Cerebellar nuclear complex (tissue), 1 donor: ENCODE data around the gene KLHL40.

ENCODE experiments used
- DNase-seq, 2 experiments: peaks; one replicate each; lab custom pipeline; 2025; lab: John Stamatoyannopoulos, UW

KLHL40 gene

DNA sequence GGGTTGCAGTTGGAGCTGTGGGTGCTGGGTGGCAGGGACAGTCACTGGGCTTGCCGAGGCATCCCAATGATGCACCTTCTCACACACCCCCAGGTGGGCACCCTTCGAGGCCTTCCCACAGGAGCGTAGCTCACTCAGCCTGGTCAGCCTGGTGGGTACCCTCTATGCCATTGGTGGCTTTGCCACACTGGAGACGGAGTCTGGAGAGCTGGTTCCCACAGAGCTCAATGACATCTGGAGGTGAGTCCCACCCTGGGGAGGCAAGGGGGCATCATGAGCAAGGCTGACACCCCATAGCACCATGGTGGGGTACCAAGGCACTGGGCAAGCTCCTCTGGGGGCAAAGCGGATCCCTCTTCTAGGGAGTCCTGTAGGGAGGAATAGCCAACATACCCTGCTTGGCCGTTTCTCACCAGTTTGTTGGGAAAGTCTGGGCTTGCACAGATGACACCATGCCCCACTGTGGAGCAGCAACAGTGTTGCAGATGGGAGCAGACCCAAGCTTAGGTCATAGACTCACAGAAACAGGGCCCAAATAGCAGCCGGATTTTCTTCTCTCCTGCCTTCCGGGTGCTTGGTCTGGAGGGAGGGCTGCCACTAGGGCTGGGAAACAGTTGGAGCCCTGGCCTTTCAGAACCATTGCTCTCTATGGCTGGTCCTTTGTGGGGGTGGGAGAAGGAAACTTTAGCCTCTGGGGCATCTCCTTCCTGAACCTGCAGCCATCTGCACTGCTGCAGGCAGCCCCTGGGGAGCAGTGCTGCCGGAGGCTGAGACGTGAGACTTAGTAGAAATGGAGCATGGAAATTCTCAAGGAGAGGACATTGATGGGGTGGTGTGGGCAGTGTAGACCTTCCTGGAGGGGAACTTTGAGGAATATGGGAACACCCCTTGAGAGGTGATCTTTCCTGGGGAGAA is 5.7 kb downstream of the KLHL40 start:
- no peak for DNase-seq

DNA sequence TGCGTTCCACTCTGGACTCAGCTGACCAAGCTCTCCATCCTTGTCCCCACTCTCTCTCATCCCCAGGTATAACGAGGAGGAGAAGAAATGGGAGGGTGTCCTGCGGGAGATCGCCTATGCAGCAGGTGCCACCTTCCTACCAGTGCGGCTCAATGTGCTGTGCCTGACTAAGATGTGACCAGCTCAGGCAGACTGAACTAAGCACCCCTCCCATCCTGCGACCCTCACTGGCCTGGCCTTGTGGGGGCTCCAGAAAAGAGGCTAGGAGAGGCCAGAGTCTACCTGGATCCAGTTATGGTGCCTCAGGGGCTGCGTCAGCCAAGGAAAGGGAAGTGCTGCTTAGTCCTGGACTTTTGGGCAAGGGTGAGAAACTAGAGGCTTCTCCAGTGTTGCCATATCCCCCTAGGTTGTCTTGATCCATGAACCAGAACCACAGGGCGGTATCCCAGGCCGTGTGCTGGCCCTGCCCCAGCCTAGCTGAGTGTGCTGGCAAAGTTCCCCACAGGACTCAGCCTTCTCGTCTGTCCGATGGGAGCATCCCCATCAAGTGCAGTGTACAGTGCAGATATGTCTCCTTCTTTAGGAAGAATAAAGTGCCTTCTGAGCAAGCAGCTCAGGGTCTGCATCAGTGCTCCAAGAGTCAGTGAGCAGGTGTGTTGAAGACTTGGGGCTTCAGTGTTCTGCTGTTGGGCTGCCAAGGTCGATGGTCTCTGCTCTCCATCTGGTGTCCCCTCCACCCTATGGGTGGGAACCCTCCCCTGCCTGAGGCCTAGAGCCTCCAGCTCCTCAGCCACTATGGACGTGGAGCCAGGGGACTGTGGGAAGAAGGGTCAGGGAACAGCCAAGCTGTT is 6.7 kb downstream of the KLHL40 start:
- DNase-seq, result no peak

DNA sequence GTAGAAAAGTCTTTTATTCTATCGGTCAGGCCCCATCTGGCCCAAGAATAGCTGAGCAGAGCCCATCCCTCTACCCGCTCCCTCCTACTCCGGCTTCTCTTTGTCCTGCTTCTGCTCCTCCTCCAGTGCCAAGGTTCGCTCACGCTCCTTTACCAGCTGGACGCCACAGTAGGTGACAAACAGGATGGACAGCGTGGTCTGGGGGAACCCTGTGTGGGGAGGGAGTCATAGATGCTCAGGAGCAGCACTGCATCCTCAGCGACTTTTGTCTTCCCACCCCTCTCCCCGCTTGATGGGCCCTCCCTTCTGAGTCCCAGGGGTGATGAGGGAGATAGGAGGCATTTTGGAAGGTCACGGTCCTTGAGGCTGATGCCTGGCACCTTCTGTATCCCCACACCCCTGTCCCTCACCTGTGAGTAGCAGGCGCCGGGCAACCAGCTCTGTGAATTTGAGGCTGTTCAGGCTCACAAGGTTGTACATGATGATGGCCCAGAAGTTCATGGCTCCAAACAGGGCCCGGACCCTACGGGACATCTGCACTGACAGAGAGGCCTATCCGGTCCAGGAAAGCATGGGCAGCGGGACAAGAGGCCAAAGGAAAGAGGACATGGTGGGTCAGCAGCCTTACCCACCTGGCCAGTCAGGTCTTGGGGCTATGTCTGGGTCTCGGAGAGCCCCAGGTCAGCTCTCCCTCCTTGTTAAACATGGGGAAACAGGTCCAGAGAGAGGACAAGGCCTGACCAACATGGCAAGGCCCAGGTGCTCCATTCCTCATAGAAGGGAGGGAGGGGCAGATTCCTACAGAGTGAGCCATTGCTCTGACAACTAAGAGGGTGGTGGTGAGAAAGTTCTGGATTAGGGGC is 7.6 kb downstream of the KLHL40 start:
- no peak for DNase-seq

DNA sequence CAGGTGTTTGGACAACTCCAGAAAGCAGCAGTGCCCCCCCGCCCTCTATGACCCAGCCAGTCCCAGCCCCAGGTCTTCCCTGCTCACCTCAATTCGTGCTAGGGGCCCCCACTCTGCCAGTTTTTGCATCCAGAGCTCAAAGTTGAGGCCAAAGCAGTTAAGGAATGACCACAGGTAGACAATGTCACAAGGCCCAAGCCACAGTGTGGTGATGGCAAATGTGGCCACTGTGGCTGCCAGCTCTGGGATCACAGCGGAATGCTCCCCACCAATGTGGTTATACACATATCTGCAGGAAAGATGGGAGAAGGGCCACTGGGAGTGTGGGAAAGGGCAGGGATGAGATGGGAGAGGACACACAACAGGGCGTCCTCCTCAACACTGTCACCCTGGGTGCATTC is 8.2 kb downstream of the KLHL40 start:
- DNase-seq, result no peak

DNA sequence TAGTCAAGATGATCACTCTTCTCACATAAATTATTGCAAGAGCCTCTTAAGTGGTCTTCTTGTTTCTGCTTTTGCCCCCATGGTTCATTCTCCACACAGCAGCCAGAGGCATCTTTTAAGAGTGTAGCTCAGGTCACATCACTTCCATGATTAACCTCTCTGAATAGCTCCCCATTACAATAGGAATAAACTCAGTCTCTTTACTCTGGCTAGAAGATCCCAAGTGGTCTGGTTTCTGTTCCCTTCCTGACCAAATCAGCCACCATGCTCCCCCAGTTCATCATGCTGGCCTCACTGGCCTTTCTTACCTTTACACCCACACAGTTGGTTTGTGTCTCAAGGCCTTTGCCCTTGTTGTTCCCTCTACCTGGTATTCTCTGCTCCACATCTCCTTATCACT is 9.0 kb downstream of the KLHL40 start:
- no peak for DNase-seq

DNA sequence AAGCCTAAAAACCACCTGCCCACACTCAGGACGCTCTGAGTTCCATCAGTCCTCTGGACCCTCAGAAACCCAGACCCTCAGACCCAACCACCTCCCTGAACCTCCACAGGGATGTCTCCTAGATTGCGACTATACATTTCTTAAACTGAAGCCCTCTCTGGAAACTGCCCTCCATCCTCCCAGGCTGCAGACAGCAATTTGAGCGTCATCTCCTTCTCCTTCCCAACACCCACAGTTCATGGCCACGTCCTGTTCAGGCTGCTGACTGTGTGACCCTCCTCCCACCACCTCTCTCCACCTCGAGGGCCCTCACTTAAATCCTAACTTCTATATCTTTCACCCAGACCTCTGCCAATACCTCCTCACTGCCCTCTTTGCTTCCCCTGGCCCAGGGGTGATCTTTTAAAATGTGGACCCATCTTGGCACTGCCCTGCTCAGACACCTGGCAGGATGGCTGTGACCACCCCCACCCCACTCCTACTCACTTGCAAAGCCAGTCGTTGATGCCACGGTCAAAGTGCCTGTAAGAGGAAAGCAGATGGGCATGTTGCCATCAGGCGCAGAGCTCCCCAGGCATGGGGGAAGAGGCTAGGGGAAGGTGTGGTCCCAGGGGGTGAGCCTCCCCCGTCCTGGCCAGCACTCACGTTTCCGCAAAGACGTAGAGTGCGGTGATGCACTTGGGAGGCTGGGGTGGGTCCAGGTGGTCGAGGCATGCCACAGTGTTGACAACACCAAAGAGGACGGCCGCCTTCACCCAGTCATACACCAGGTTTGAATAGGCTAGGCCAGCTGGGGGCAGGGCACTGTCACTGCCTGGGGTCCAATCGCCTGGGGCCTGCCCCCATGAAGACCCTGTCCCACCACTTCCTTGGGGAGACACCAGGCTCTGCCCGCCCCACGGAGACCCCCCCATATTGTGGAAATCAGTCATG is 11.3 kb downstream of the KLHL40 start:
- DNase-seq, result no peak

DNA sequence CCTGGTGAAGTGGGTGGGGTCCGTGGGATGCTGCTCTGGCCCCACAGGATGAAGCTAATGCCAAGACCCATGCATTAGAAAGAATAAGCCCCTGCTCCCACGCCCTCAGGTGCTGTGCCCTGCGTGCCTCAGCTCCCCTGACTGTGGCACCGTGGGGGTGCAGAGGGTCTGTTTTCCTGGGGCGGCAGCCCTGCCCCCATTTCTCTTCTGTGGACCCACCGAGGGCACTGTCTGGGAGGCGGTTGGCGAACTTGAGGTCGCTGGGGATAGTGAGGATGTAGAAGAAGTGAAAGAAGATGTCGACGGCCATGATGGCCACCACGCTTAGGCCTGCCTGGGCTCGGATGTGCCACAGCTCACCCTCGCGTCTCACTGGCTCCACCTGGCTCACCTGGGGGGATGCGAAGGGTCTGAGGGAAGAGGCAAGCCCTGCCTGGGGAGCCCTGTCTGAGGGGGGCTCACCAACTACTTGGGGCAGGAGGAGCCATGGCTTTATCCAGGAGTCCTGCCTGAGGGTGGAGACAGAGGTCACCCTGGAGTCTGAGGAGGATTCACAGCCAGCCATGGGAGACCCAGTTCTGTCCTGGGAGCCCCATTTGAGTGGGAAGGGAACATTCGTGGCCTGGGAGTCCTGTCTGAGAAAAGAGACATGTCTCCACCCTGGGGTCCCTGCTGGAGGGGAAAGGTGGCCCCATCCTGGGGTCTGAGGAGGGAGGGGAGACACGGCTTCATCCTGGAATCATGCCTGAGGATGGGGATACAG is 12.1 kb downstream of the KLHL40 start:
- DNase-seq, result no peak

DNA sequence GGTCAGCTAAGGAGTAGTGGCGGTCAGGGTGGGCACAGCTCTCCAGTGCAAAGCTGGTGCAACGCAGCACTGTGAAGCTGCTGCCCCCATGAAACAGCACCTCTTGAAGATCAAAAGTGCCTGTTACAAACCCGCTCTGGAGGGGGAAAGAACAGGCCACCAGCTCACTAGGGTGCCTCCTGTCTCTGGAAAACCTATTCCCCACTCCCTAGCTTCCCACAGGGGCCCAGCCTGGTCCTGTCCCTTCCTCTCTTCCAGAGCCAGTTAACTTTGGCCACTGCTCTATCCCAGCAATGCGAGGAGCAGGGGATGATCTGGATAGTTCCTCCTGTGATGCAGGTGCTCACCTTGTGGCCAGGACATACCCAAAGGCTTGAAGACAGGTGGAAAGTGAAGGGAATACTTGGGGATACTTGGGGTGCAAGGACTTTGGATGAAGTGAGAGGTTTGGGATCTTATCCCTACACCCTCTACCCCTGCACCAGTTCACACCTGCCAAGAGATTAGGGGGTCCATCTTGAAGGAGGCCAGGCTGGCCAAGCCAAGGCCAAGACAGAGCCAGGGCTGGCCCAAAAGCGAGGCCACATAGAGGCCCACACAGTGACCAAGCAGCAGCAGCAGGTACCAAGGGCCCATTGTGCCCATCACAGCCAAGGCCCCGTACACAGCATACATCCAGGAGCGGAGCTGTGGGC is 13.0 kb downstream of the KLHL40 start:
- DNase-seq, result no peak

DNA sequence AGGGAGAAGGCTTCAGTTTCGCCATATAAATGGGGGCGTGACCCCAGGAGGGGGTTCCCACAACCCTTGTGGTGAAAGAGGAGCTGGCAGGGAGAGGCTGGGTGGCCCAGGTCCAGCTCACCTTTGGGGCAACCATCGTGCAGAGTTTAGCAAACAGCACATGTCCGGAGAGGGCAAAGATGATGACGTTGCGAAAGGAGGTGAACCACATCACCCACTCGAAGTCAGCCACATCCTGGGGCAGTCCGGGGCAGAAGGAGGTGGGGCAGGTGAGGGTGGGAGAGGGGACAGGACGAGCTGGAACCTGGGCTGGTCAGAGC is 13.5 kb downstream of the KLHL40 start:
- DNase-seq, result no peak

DNA sequence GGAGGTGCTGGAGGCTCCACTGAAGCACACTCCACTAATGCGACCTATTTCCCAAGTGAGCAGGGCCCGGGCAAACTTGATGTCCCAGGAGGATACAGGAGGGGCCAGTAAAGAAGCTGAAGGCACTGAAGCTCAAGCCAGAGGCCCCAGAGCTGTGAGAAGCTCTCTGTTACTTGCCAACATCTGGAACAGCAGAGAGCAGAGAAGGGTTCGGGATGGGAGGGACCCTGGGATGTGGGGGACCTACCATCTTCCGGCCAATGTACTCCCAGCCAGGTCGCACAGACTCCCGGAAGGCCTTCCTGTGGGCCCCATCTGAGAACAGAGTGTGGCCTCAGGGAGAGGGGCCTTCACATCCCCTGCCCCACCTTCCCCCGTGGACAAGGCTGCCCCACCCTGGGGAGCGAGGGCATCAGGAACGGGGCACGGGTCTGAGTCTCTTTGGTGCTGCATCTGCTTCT is 14.2 kb downstream of the KLHL40 start:
- no peak for DNase-seq

DNA sequence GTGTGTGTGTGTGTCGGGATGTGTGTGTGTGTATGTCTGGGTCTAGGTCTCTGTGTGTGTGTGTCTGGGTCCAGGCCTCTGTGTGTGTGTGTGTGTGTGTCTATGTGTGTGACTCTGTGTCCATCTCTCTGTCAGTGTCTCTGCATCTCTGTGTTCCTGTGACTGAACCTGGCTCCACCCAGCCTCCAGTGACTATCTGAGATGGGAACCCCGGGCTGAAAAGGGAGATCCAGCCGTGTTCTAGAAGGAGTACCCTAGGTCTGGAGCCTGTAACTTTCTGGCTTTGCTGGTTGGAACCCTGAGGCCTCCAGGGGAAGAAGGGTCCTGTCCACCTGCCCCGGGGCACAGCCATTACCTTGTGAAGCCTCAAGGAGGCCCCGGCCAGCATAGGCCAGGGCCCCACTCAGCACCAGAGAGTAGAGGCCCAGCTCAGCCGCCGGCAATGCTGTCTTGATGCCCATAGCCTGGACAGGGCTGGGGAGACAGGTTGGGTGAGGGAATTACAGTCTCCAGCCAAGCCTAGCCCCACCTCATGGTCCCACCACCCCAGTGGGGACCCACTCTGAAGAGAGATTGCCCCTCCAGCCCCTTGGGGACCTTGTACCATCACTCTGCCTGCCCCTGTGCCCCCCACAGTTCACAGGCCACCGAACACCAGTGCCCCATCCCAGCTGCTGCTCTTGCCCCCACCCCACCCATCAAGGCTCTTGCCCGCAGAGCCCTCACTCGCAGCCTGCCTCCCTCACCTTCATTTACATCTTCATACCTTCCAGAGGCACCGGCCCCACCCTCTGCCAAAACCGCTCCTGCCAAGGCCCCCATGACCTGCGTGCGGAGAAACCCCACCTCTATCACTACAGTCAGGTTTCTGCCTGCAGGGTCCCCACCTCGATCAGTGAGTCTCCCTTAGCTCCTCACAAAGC is 15.3 kb downstream of the KLHL40 start:
- DNase-seq, result no peak

DNA sequence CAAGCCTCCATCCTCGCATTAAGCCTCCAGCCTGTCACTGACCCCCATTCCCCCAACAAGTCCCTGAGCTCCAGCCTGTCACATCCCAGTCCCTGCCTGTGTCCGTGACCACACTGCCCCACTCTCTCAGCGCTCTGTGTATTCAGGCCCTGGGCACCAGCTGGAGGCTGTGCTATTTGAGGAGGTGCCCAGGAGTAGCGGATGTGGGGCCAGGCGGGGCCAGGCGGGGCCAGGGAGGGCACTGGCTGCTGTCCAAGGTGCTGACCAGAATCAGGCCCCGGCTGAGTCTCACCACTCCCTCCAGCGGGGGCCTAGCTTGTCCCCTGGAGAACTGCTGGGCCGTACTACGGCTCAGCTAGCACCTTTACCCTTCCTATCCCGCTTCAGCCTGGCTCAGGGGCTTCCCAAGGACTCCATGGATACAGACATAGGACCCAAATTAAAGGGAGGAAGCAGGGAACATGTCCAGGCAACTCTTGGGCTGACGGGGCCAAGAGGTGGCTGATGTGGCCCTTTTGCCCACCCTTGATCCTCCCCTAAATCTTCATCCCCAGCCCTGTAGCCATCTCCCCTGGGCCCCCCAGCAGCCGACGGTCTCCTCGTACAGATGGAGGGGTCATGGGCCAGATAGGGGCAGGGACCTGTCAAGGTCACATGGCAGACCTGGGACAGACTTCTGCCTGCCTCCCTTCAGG is 16.2 kb downstream of the KLHL40 start:
- no peak for DNase-seq

DNA sequence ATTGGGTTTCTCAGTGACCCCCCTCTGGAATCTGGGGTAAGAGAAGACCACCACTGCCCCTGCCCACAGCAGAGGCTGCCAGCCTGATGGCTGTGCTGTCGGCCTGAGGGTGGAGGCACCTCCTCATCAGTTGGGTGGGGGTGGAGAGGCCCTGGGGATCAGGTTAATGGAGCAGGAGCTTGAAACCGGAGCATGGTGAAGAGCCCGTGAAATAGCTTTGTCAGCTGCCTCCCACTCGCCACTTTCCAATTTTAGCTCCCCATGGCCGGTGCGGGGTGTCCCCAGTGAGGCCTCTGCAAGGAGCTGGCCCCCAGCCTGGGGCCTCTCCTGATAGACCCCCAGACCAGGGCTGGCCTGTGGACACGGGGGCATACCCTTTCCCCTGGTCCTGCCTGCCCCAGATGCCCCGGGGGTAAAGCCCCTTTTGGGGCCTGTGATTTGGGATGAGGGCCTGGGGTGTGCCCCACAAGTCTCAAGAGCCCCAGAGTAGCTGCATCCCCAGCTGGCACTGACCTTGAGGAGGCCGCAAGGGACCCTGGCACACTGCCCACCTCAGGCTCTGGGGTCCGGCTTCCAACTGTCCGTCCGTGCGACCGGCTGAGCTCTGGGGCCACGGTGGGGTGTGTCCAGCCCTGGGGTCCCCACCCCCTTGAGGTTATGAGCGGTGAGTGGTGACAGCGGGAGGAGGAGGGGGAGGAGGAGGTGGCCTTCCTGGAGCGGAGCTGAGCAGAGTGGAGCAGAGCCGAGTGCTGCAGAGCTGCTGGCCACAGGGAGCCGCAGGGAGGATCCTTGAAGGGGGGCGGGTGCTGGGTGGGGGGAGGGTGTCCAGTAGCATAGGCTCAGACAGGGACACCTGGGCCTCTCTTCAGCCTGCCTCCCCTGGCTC is 17.0 kb downstream of the KLHL40 start, which contains the start of gene HHATL:
HHATL (minus strand) TSS at position 733 of the 886 bp plus-strand sequence. CDS start 1,972 bp downstream, outside the sequence.
- DNase-seq, result no peak

DNA sequence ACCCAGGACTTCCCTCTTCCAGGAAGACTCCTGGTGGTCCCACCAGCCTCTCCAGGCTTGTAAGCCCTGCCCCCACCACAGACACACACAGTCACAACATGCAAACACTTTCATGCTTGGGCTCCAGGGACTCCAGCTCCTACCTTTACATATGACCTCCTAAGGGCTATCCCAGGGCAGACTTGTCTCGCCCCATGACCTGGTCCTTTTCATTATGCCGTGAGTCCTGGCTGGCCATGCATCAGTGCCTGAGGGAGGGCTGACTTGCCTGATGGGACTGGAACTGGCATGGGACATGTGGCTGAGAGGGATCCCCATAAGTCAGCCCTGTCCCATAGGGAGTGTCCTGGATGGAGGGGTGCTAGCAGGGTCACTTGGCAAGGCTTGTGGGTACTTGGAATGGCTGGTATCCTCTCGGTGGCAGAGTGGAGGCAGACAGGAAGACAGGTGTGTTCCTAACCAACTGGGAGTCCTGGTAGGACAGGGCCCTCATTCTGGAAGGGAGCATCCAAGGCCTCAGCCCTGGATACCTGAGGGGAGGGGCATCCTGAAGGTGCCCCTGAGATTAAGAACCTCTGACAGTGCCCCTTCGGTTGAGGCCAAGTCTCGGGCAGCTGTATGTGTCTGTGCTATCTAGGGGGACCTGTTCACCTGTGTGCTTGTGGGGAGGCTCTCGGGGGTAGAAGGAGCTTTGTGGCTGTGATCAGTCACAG is 17.8 kb downstream of the KLHL40 start:
- DNase-seq, result no peak

DNA sequence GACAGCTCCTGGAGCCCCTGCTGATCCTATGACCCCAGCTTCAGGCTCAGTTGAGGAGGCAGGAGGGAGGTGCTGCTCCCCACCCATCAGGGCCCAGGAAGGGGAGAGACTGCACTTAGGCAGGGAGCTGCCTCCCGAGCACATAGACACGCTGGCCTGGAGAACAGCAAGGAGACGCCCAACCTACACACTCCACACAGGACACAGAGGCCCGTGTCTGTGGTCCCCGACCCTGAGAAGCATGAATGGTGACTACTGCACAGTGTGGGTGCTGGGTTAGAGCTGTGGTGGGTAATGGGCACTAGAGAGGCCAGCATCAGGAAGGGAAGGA is 18.3 kb downstream of the KLHL40 start:
- no peak for DNase-seq

DNA sequence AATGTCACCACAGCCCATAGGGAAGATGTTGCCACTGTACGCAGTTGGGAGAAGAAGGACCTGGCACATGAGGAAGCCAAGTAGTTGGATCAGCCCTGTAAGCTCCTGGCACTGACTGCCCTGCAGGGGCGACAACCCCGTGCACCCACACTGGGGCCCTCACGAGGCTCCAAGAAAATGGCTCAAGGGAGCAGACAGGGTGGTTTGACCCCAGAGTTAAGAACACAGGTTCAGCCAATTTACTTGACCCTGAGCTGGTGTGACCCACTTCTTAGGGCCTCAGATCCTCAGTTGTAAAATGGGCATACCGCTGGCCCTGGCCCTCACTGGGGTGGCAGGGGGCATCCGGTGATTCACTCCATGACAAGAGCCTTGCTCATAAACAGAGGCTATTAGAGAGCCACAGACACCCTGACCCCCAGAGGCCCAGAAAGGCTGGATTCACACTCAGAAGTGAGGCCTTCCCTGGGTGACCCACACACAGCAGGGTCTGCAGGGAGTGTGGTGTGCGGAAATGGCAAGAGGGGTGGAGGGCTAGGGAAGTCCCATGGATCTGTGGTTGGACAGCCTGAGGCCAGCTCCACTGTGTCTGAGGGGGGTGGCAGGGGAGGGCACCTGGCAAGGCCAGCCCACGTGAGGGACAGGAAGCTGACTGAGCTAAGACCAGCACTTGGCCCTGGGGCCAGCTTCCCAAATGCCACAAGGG is 19.0 kb downstream of the KLHL40 start:
- no peak for DNase-seq
